ENCODE measurements around the gene PANX1. TPM values are rescaled to one million over a fixed set of nuclear protein-coding genes. Genes with fewer than 3 reads are reported as not detected.
"Not testable (repeated sequence)": the region's sequence is repeated elsewhere in the genome, so short reads cannot be mapped to it uniquely, and the experiment has no call there.

Gene PANX1
- polyA plus RNA-seq, 1 of the 3 experiments (the other 2 are of a cell fraction): 11.1 TPM

- H3K27ac ChIP-seq (ENCODE audit: low read depth in 2 of 2, low read length in 1 of 2); H3K79me2 ChIP-seq (ENCODE audit: insufficient read depth); CTCF ChIA-PET; H3K4me1 ChIP-seq (ENCODE audit: control insufficient read depth in 1 of 2, insufficient read depth in 2 of 2, low read depth in 1 of 2, low read length in 1 of 2); H4K20me1 ChIP-seq (ENCODE audit: insufficient read depth); H3K4me2 ChIP-seq; DNase-seq; H3K9me2 ChIP-seq; H3F3A ChIP-seq (replicated peaks; ENCODE audit: insufficient read depth); H3K4me3 ChIP-seq (ENCODE audit: low read depth in 2 of 2, low read length in 1 of 2); H3K9me3 ChIP-seq; H2AFZ ChIP-seq (ENCODE audit: low read depth); POLR2A ChIA-PET; H3K9ac ChIP-seq; H3K36me3 ChIP-seq (replicated peaks in 1 of 2; ENCODE audit: control insufficient read depth in 1 of 2, insufficient read depth in 2 of 2, low read length in 1 of 2); H3K27me3 ChIP-seq (ENCODE audit: insufficient read depth): not testable (repeated sequence)
- 44% methylated on average over 2 of the region's 2 CpGs for WGBS (ENCODE audit: low lambda C conversion rate)
These were observed 8.1 kb upstream of the PANX1 start for GRCh38 chr11:94120516-94120915.

- no peak overlapping the region for H3K4me2 ChIP-seq
- DNase-seq: no peak
- H3K4me1 ChIP-seq (ENCODE audit: control insufficient read depth in 1 of 2, insufficient read depth in 2 of 2, low read depth in 1 of 2, low read length in 1 of 2): no peaks in the 10 kb centered on the region
- no peaks in the 10 kb centered on the region for H3K9me3 ChIP-seq
- TF ChIP-seq FOXM1 (IDR thresholded peaks at IDR 0.05; ENCODE audit: low read depth): no peak
- TF ChIP-seq REST (IDR thresholded peaks at IDR 0.05; ENCODE audit: low read depth, low read length): no peak
- no peak for TF ChIP-seq ELF1 (IDR thresholded peaks at IDR 0.05)
- TF ChIP-seq USF1 (IDR thresholded peaks at IDR 0.05; ENCODE audit: borderline replicate concordance, low read depth): no peak
- no peak for TF ChIP-seq FOXJ3 (CRISPR knock-in tag; IDR thresholded peaks at IDR 0.05)
- no peak for TF ChIP-seq RXRA (IDR thresholded peaks at IDR 0.05; ENCODE audit: borderline replicate concordance, low read depth)
- TF ChIP-seq MEF2A (IDR thresholded peaks at IDR 0.05; ENCODE audit: borderline replicate concordance, low read depth): no peak
- no peak for TF ChIP-seq EZH2phosphoT487 (IDR thresholded peaks at IDR 0.05; ENCODE audit: borderline replicate concordance, low read depth)
- no peak for TF ChIP-seq USF2 (IDR thresholded peaks at IDR 0.05; ENCODE audit: borderline replicate concordance, low read depth, low read length)
- no peak for TF ChIP-seq CTCF (IDR thresholded peaks at IDR 0.05)
- no peak for TF ChIP-seq JUND (IDR thresholded peaks at IDR 0.05)
- TF ChIP-seq MAX (IDR thresholded peaks at IDR 0.05; ENCODE audit: low read depth): no peak
- no peak for TF ChIP-seq GATA2 (CRISPR knock-in tag; IDR thresholded peaks at IDR 0.05)
- no peak for TF ChIP-seq NFIC (IDR thresholded peaks at IDR 0.05; ENCODE audit: borderline replicate concordance)
- TF ChIP-seq SMC3 (IDR thresholded peaks at IDR 0.05; ENCODE audit: low read depth, low read length): no peak
- no peak for TF ChIP-seq POLR2AphosphoS5 (IDR thresholded peaks at IDR 0.05; ENCODE audit: low read depth, low read length)
- TF ChIP-seq YY1 (IDR thresholded peaks at IDR 0.05; ENCODE audit: low read depth): no peak
- TF ChIP-seq GABPA (IDR thresholded peaks at IDR 0.05; ENCODE audit: low read depth): no peak
- TF ChIP-seq RCOR1 (IDR thresholded peaks at IDR 0.05; ENCODE audit: low read length): no peak
- no peak for TF ChIP-seq PBX3 (IDR thresholded peaks at IDR 0.05)
- no peaks in the 10 kb centered on the region for H3F3A ChIP-seq (replicated peaks; ENCODE audit: insufficient read depth)
- H3K27me3 ChIP-seq (ENCODE audit: insufficient read depth): no peaks in the 10 kb centered on the region
- H3K9ac ChIP-seq: no peak overlapping the region
- H3K4me3 ChIP-seq (ENCODE audit: low read depth in 2 of 2, low read length in 1 of 2): no peak overlapping the region
- CTCF ChIA-PET: no interaction called here
- no peak overlapping the region for H2AFZ ChIP-seq (ENCODE audit: low read depth)
- H3K36me3 ChIP-seq (replicated peaks in 1 of 2; ENCODE audit: control insufficient read depth in 1 of 2, insufficient read depth in 2 of 2, low read length in 1 of 2): no peaks in the 10 kb centered on the region
- no peaks in the 10 kb centered on the region for H3K9me2 ChIP-seq
- no peaks in the 10 kb centered on the region for H3K79me2 ChIP-seq (ENCODE audit: insufficient read depth)
- no peak overlapping the region for H3K27ac ChIP-seq (ENCODE audit: low read depth in 2 of 2, low read length in 1 of 2)
- no peaks in the 10 kb centered on the region for H4K20me1 ChIP-seq (ENCODE audit: insufficient read depth)
- POLR2A ChIA-PET: no interaction called here
- WGBS (ENCODE audit: low lambda C conversion rate): 95% methylated on average over 6 of the region's 6 CpGs
These were observed 7.7 kb upstream of the PANX1 start for GRCh38 chr11:94120946-94121345.
